Activated T-cell treated with anti-CD3 and anti-CD28 coated beads, Interleukin-2, amount 50 U/mL, for 4 hours (primary cell): ENCODE data around the gene LRRC46. TPM values are rescaled to one million over a fixed set of nuclear protein-coding genes. Genes with fewer than 3 reads are reported as not detected.

ENCODE experiments used
- ATAC-seq, 2 donors: fragments of 200-7000 bp; cut with Tn5 transposase; one replicate each; pipeline ENCODE4 v1.10.0; 2021
- DNase-seq: peaks from one replicate; pipeline ENCODE4 v3.0.0-alpha.2; 2020
- H3K27me3 Mint-ChIP-seq: one replicate; pipeline ENCODE4 v1.8.0; 2021; ENCODE audit warnings: low read depth, mixed read lengths
- H3K36me3 Mint-ChIP-seq: one replicate; pipeline ENCODE4 v1.8.0; 2022; ENCODE audit warnings: mixed read lengths; ENCODE audit not compliant: insufficient read depth
- H3K4me1 Mint-ChIP-seq: one replicate; pipeline ENCODE4 v1.8.0; 2021; ENCODE audit warnings: low read depth, mixed read lengths
- H3K4me3 Mint-ChIP-seq: one replicate; pipeline ENCODE4 v1.8.0; 2021; ENCODE audit warnings: mild to moderate bottlenecking, moderate library complexity, mixed read lengths
- H3K9me3 Mint-ChIP-seq: one replicate; pipeline ENCODE4 v1.8.0; 2021; ENCODE audit warnings: mixed read lengths
- total RNA-seq, 3 donors: library from RNA; stranded (reverse); gene quantifications; one replicate each; pipeline ENCODE4 v1.2.1, GENCODE V29; 2021

The LRRC46 gene
- total RNA-seq, 3 donors from 2014 or later, result 0.27 to 0.63 (median 0.29) TPM

- peaks cover 51% of the 10 kb centered on the region for H3K4me1 Mint-ChIP-seq
- ATAC-seq (no peak), DNase-seq (no peak)
- no peaks in the 10 kb centered on the region for H3K9me3 Mint-ChIP-seq
- H3K36me3 Mint-ChIP-seq, result peaks cover 4% of the 10 kb centered on the region
- H3K27me3 Mint-ChIP-seq, result no peaks in the 10 kb centered on the region
- H3K4me3 Mint-ChIP-seq, result no peak overlapping the region
These were observed 3.3 kb downstream of the LRRC46 start for GRCh38 chr17:47834756-47835155.

GRCh38 chr17:47836601-47837000 lies 5.1 kb downstream of the LRRC46 start:
- Mint-ChIP-seq H3K4me3 (no peak overlapping the region), H3K27me3 (no peaks in the 10 kb centered on the region), H3K4me1 (peaks cover 47% of the 10 kb centered on the region), H3K36me3 (no peaks in the 10 kb centered on the region), H3K9me3 (no peaks in the 10 kb centered on the region)
- DNase-seq (no peak), ATAC-seq (no peak)

- Mint-ChIP-seq H3K4me3 (no peak overlapping the region), H3K9me3 (no peaks in the 10 kb centered on the region), H3K36me3 (no peaks in the 10 kb centered on the region), H3K4me1 (peaks cover 50% of the 10 kb centered on the region), H3K27me3 (no peaks in the 10 kb centered on the region)
- ATAC-seq, result no peak
- DNase-seq, result no peak
These were observed 6.0 kb downstream of the LRRC46 start for GRCh38 chr17:47837401-47838039.

GRCh38 chr17:47838636-47839035 lies 7.2 kb downstream of the LRRC46 start:
- no peaks in the 10 kb centered on the region for H3K27me3 Mint-ChIP-seq
- no peaks in the 10 kb centered on the region for H3K36me3 Mint-ChIP-seq
- DNase-seq (no peak), ATAC-seq (no peak)
- H3K4me1 Mint-ChIP-seq, result peaks cover 53% of the 10 kb centered on the region
- H3K9me3 Mint-ChIP-seq, result no peaks in the 10 kb centered on the region
- no peak overlapping the region for H3K4me3 Mint-ChIP-seq

GRCh38 chr17:47839071-47839470 lies 7.6 kb downstream of the LRRC46 start:
- H3K4me1 Mint-ChIP-seq, result peaks cover 49% of the 10 kb centered on the region
- no peaks in the 10 kb centered on the region for H3K27me3 Mint-ChIP-seq
- ATAC-seq (no peak), DNase-seq (no peak)
- H3K36me3 Mint-ChIP-seq, result no peaks in the 10 kb centered on the region
- no peaks in the 10 kb centered on the region for H3K9me3 Mint-ChIP-seq
- H3K4me3 Mint-ChIP-seq, result no peak overlapping the region

- Mint-ChIP-seq H3K9me3 (no peaks in the 10 kb centered on the region), H3K4me3 (peak overlapping the region; percentile 97), H3K27me3 (peaks cover 8% of the 10 kb centered on the region), H3K36me3 (no peaks in the 10 kb centered on the region), H3K4me1 (peaks cover 38% of the 10 kb centered on the region)
- ATAC-seq (no peak), DNase-seq (no peak)
These were observed 8.7 kb downstream of the LRRC46 start for GRCh38 chr17:47840001-47840741.

- DNase-seq (peak; percentile 80), ATAC-seq (peak; percentile 91 to 93)
- no peaks in the 10 kb centered on the region for H3K36me3 Mint-ChIP-seq
- peaks cover 16% of the 10 kb centered on the region for H3K27me3 Mint-ChIP-seq
- H3K9me3 Mint-ChIP-seq, result no peaks in the 10 kb centered on the region
- peak within 1 kb of the TSS; percentile 97 for H3K4me3 Mint-ChIP-seq
- peaks cover 31% of the 10 kb centered on the region for H3K4me1 Mint-ChIP-seq
These were observed 9.4 kb downstream of the LRRC46 start, which contains the start of gene SCRN2 for GRCh38 chr17:47840742-47841487. Gene SCRN2 (minus strand): TSS chr17:47841273. CDS start chr17:47840843, 430 bp downstream.

GRCh38 chr17:47841488-47842291 lies 10.2 kb downstream of the LRRC46 start:
- ATAC-seq, result no peak

GRCh38 chr17:47843391-47843730 lies 11.9 kb downstream of the LRRC46 start:
- no peaks in the 10 kb centered on the region for H3K9me3 Mint-ChIP-seq
- no peak for DNase-seq
- no peak overlapping the region for H3K4me3 Mint-ChIP-seq
- H3K4me1 Mint-ChIP-seq, result peaks cover 33% of the 10 kb centered on the region
- no peak for ATAC-seq
- H3K36me3 Mint-ChIP-seq, result no peaks in the 10 kb centered on the region
- peaks cover 34% of the 10 kb centered on the region for H3K27me3 Mint-ChIP-seq

More at GRCh38 chr17:47841488-47842291, 10.2 kb downstream of the LRRC46 start:
- H3K27me3 Mint-ChIP-seq, result peaks cover 24% of the 10 kb centered on the region
- peak overlapping the region; percentile 97 for H3K4me3 Mint-ChIP-seq
- no peak for DNase-seq
- no peaks in the 10 kb centered on the region for H3K9me3 Mint-ChIP-seq
- H3K36me3 Mint-ChIP-seq, result no peaks in the 10 kb centered on the region
- H3K4me1 Mint-ChIP-seq, result peaks cover 30% of the 10 kb centered on the region

GRCh38 chr17:47844227-47844626 lies 12.8 kb downstream of the LRRC46 start:
- Mint-ChIP-seq H3K9me3 (no peaks in the 10 kb centered on the region), H3K36me3 (no peaks in the 10 kb centered on the region), H3K4me1 (peaks cover 31% of the 10 kb centered on the region), H3K4me3 (no peak overlapping the region), H3K27me3 (peaks cover 42% of the 10 kb centered on the region)
- DNase-seq (no peak), ATAC-seq (no peak)

- DNase-seq (no peak), ATAC-seq (no peak)
- Mint-ChIP-seq H3K27me3 (peaks cover 51% of the 10 kb centered on the region), H3K4me3 (no peak overlapping the region), H3K36me3 (no peaks in the 10 kb centered on the region), H3K4me1 (peaks cover 28% of the 10 kb centered on the region), H3K9me3 (no peaks in the 10 kb centered on the region)
These were observed 13.6 kb downstream of the LRRC46 start for GRCh38 chr17:47844814-47845715.

- ATAC-seq, result no peak
These were observed 14.2 kb downstream of the LRRC46 start for GRCh38 chr17:47845716-47846075.

GRCh38 chr17:47846716-47847340 lies 15.4 kb downstream of the LRRC46 start:
- H3K36me3 Mint-ChIP-seq, result no peaks in the 10 kb centered on the region
- no peaks in the 10 kb centered on the region for H3K9me3 Mint-ChIP-seq
- H3K4me3 Mint-ChIP-seq, result no peak overlapping the region
- ATAC-seq (no peak), DNase-seq (no peak)
- H3K27me3 Mint-ChIP-seq, result peaks cover 60% of the 10 kb centered on the region
- peaks cover 25% of the 10 kb centered on the region for H3K4me1 Mint-ChIP-seq

More at GRCh38 chr17:47845716-47846075, 14.2 kb downstream of the LRRC46 start:
- no peak overlapping the region for H3K4me3 Mint-ChIP-seq
- DNase-seq, result no peak
- H3K27me3 Mint-ChIP-seq, result peaks cover 57% of the 10 kb centered on the region
- no peaks in the 10 kb centered on the region for H3K36me3 Mint-ChIP-seq
- no peaks in the 10 kb centered on the region for H3K9me3 Mint-ChIP-seq
- peaks cover 28% of the 10 kb centered on the region for H3K4me1 Mint-ChIP-seq
